A549 (cell line): ENCODE measurements around the gene AFAP1L2. TPM values are rescaled to one million over a fixed set of nuclear protein-coding genes. Genes with fewer than 3 reads are reported as not detected.

Experiments
- ATAC-seq, 2 experiments: fragments of 200-7000 bp in 1 of 2; fragments of >200 bp in 1 of 2; cut with Nextera tagmentation in 1 of 2; cut with Tn5 transposase in 1 of 2; 3 replicates each; pipeline versions ENCODE4 v1.8.0 to v1.9.1; 2018 to 2020; ENCODE audit warnings: mild to moderate bottlenecking in 1 of 2, moderate library complexity in 1 of 2
- CTCF ChIA-PET: fragments of 300-600 bp; sonication (Branson Sonifier 250); formaldehyde crosslinking; extraction: SDS; loops from one replicate; lab custom pipeline; 2021; ENCODE audit warnings: antibody characterized with exemption, inconsistent platforms; lab: Yijun Ruan, JAX
- POLR2A ChIA-PET: fragments of 350-600 bp; formaldehyde crosslinking; extraction: SDS; loops from one replicate; lab custom pipeline; 2021; ENCODE audit warnings: antibody characterized with exemption, inconsistent platforms; lab: Yijun Ruan, JAX
- DNase-seq, 2 experiments: peaks; one replicate each; pipeline versions ENCODE4 v3.0.0 to v3.0.0-alpha.2; 2011 to 2016; ENCODE audit warnings: low read depth in 1 of 2, low spot score in 1 of 2
- FAIRE-seq: peaks from 2 replicates; lab custom pipeline; 2011; peaks lifted over from hg19 to GRCh38; lab: Jason Lieb, UNC
- H3K27ac ChIP-seq, 2 experiments: fragments of >200 bp; sonication (Bioruptor Twin); formaldehyde crosslinking; 3 replicates each; pipeline ENCODE4 v1.5.1; 2016 to 2017
- H3K4me1 ChIP-seq: fragments of >200 bp; sonication (Bioruptor Twin); formaldehyde crosslinking; 3 replicates; pipeline ENCODE4 v1.6.1; 2016
- H3K4me2 ChIP-seq: fragments of >200 bp; sonication (Bioruptor Twin); formaldehyde crosslinking; 3 replicates; pipeline ENCODE4 v1.6.1; 2016
- H3K4me3 ChIP-seq: fragments of >200 bp; sonication (Bioruptor Twin); formaldehyde crosslinking; 3 replicates; pipeline ENCODE4 v1.5.1; 2016
- H3K9me3 ChIP-seq: fragments of >200 bp; sonication (Bioruptor Twin); formaldehyde crosslinking; 3 replicates; pipeline ENCODE4 v1.6.1; 2016
- BHLHE40 ChIP-seq: IDR thresholded peaks from 2 replicates; pipeline ENCODE4 v1.6.1; 2012; ENCODE audit warnings: low read depth, low read length, inconsistent platforms
- CBX8 ChIP-seq: fragments of 200-600 bp; sonication (generic); IDR thresholded peaks from 2 replicates; pipeline ENCODE4 v1.6.1; 2016
- CTCF ChIP-seq: fragments of >200 bp; sonication (Bioruptor Twin); formaldehyde crosslinking; IDR thresholded peaks from 3 replicates; pipeline ENCODE4 v1.5.1; 2016
- EHF ChIP-seq: fragments of 250-450 bp; sonication (Bioruptor Pico); IDR thresholded peaks from 2 replicates; pipeline ENCODE4 v1.5.0; 2020; ENCODE audit warnings: mild to moderate bottlenecking
- FOSL2 ChIP-seq, 2 experiments: fragments of 450-650 bp in 1 of 2; fragments of >200 bp in 1 of 2; sonication (Bioruptor Twin) in 1 of 2; formaldehyde crosslinking; IDR thresholded peaks; 2 replicates each; pipeline versions ENCODE4 v1.5.0 to v1.6.1; 2016 to 2020; ENCODE audit warnings: mild to moderate bottlenecking in 1 of 2, moderate library complexity in 1 of 2
- GATA3 ChIP-seq: IDR thresholded peaks from 2 replicates; pipeline ENCODE4 v1.6.1; 2012; ENCODE audit warnings: borderline replicate concordance
- HEYL ChIP-seq: fragments of 250-450 bp; sonication (Bioruptor Pico); IDR thresholded peaks from 2 replicates; pipeline ENCODE4 v1.8.0; 2021; ENCODE audit warnings: mild to moderate bottlenecking, moderate library complexity
- HOXB13 ChIP-seq: fragments of 250-450 bp; sonication (Bioruptor Pico); IDR thresholded peaks from 2 replicates; pipeline ENCODE4 v1.5.0; 2020; ENCODE audit warnings: low read depth, mild to moderate bottlenecking, moderate library complexity
- MAFK ChIP-seq: fragments of 450-650 bp; IDR thresholded peaks from 2 replicates; pipeline ENCODE4 v1.6.1; 2014; ENCODE audit not compliant: partially characterized antibody
- MAX ChIP-seq: IDR thresholded peaks from 2 replicates; pipeline ENCODE4 v1.6.1; 2012
- MYC ChIP-seq: IDR thresholded peaks from 2 replicates; pipeline ENCODE4 v1.6.1; 2012; ENCODE audit warnings: mild to moderate bottlenecking, inconsistent platforms, low read length, improper control_type of control experiment, borderline replicate concordance
- NR3C1 ChIP-seq: fragments of >200 bp; sonication (Bioruptor Twin); formaldehyde crosslinking; IDR thresholded peaks from 3 replicates; pipeline ENCODE4 v1.6.1; 2017
- PBX3 ChIP-seq: IDR thresholded peaks from 2 replicates; pipeline ENCODE4 v1.6.1; 2012
- RAD21 ChIP-seq, 2 experiments: fragments of >200 bp in 1 of 2; sonication (Bioruptor Twin) in 1 of 2; formaldehyde crosslinking in 1 of 2; IDR thresholded peaks in 1 of 2; conservative IDR thresholded peaks in 1 of 2; 2 replicates in 1 of 2; 3 replicates in 1 of 2; pipeline ENCODE4 v1.6.1; 2012 to 2018; ENCODE audit warnings: inconsistent platforms in 1 of 2
- RARB ChIP-seq: fragments of 250-450 bp; sonication (Bioruptor Pico); IDR thresholded peaks from 2 replicates; pipeline ENCODE4 v1.8.0; 2021; ENCODE audit warnings: mild to moderate bottlenecking, moderate library complexity
- RCOR1 ChIP-seq: fragments of 150-350 bp; IDR thresholded peaks from 2 replicates; pipeline ENCODE4 v1.6.1; 2014; ENCODE audit warnings: antibody characterized with exemption, low read length, low read depth
- SMC3 ChIP-seq: fragments of >200 bp; sonication (Bioruptor Twin); formaldehyde crosslinking; IDR thresholded peaks from 3 replicates; pipeline ENCODE4 v1.6.1; 2018; ENCODE audit warnings: inconsistent platforms
- TFCP2L1 ChIP-seq: fragments of 250-450 bp; sonication (Bioruptor Pico); IDR thresholded peaks from 2 replicates; pipeline ENCODE4 v1.5.0; 2021; ENCODE audit warnings: mild to moderate bottlenecking
- USF2 ChIP-seq: fragments of 450-650 bp; IDR thresholded peaks from 2 replicates; pipeline ENCODE4 v1.6.1; 2014; ENCODE audit warnings: antibody characterized with exemption
- ZC3H11A ChIP-seq: fragments of 450-650 bp; IDR thresholded peaks from 2 replicates; pipeline ENCODE4 v1.6.1; 2014; ENCODE audit warnings: antibody characterized with exemption, mild to moderate bottlenecking
- ZFP36 ChIP-seq: fragments of 450-650 bp; IDR thresholded peaks from 2 replicates; pipeline ENCODE4 v1.6.1; 2014; ENCODE audit warnings: borderline replicate concordance; ENCODE audit not compliant: partially characterized antibody
- WGBS: methylation state at CpG from one replicate; pipeline ENCODE4 v1.1.6; 2017; ENCODE audit errors: missing lambda C conversion rate; 5-methylcytosine and 5-hydroxymethylcytosine counted together
- polyA plus RNA-seq, 4 experiments: library from polyadenylated mRNA; depleted of rRNA in 3 of 4; stranded (reverse); fragments of >200 nt; fragmentation: RNase III in 1 of 4; extraction: RNeasy Plus Mini Kit Qiagen cat#74134 plus additional on column Dnase treatment in 1 of 4; gene quantifications; 2 replicates in 3 of 4; 3 replicates in 1 of 4; pipeline ENCODE4 v1.2.3, GENCODE V29; 2011 to 2017

Gene AFAP1L2
- polyA plus RNA-seq, 2 of the 4 experiments (the other 2 are of a cell fraction), result 19.6 to 27.3 TPM

GRCh38 chr10:114437473-114438292 lies 33.4 kb upstream of the AFAP1L2 start:
- DNase-seq (peak; percentile 41 to 64), FAIRE-seq (no peak), ATAC-seq (peak; percentile 75 to 85; a peak in 5 of 6 replicates)
- POLR2A ChIA-PET, result interaction anchor here (0.8 kb wide), 1 partner anchor 134 kb away, joined by 3 read pairs; no protein-coding TSS in a partner anchor
- H3K4me2 ChIP-seq, result no peak overlapping the region
- H3K4me1 ChIP-seq, result no peaks in the 10 kb centered on the region
- 30% methylated on average over 9 of the region's 9 CpGs for WGBS
- TF ChIP-seq HOXB13 (CRISPR knock-in tag), result no peak
- peak; percentile 70 to 72 for TF ChIP-seq RAD21 (conservative IDR thresholded peaks at IDR 0.05 in 1 of 2, IDR thresholded peaks at IDR 0.05 in 1 of 2)
- no peak for TF ChIP-seq RCOR1
- no peak for TF ChIP-seq MYC
- TF ChIP-seq SMC3, result peak; percentile 85
- TF ChIP-seq ZC3H11A, result no peak
- no peak for TF ChIP-seq CBX8
- TF ChIP-seq MAFK, result peak; percentile 89
- TF ChIP-seq CTCF, result peak; percentile 66
- H3K27ac ChIP-seq, result no peak overlapping the region
- CTCF ChIA-PET, result interaction anchor here (0.6 to 13.3 kb wide), 27 partner anchors 9 to 240 kb away, joined by 3 to 140 read pairs (median 5); partner anchors contain the start of gene AFAP1L2
- no peaks in the 10 kb centered on the region for H3K9me3 ChIP-seq
- no peak overlapping the region for H3K4me3 ChIP-seq

- no peaks in the 10 kb centered on the region for H3K9me3 ChIP-seq
- DNase-seq, result no peak
- no peak for FAIRE-seq
- ATAC-seq, result no peak
- ChIA-PET CTCF (interaction anchor here (1.1 to 13.3 kb wide), 10 partner anchors 8 to 153 kb away, joined by 3 to 140 read pairs (median 6); no protein-coding TSS in a partner anchor), POLR2A (no interaction called here)
- no peak overlapping the region for H3K4me2 ChIP-seq
- no peaks in the 10 kb centered on the region for H3K4me1 ChIP-seq
- 94% methylated on average over 2 of the region's 2 CpGs for WGBS
- H3K27ac ChIP-seq, result no peak overlapping the region
- TF ChIP-seq ZFP36, result no peak
- TF ChIP-seq FOSL2 (IDR thresholded peaks at IDR 0.05), result no peak
- no peak for TF ChIP-seq FOSL2 (CRISPR knock-in tag; IDR thresholded peaks at IDR 0.05)
- no peak for TF ChIP-seq RAD21 (conservative IDR thresholded peaks at IDR 0.05 in 1 of 2, IDR thresholded peaks at IDR 0.05 in 1 of 2)
- no peak for TF ChIP-seq TFCP2L1
- no peak for TF ChIP-seq NR3C1
- TF ChIP-seq HOXB13 (CRISPR knock-in tag), result no peak
- no peak for TF ChIP-seq CBX8
- TF ChIP-seq USF2, result no peak
- TF ChIP-seq BHLHE40, result no peak
- no peak for TF ChIP-seq RARB (CRISPR knock-in tag)
- TF ChIP-seq EHF (CRISPR knock-in tag), result no peak
- no peak for TF ChIP-seq PBX3
- TF ChIP-seq MYC, result no peak
- no peak for TF ChIP-seq HEYL (CRISPR knock-in tag)
- no peak for TF ChIP-seq GATA3
- TF ChIP-seq MAX, result no peak
- TF ChIP-seq, all 56 proteins: peak for 0
- no peak overlapping the region for H3K4me3 ChIP-seq
These were observed 32.6 kb upstream of the AFAP1L2 start for GRCh38 chr10:114436941-114437340.
